Thyroid gland (tissue), 4 donors: ENCODE data around the gene FBXO24. TPM values are rescaled to one million over a fixed set of nuclear protein-coding genes. Genes with fewer than 3 reads are reported as not detected.

Experiments used
- DNase-seq, 2 donors: peaks; one replicate each; pipeline ENCODE4 v3.0.0-alpha.2; 2019
- H3K27ac ChIP-seq, 3 donors: fragments of 200-600 bp; sonication (generic); 1 replicate in 2 of 3; 2 replicates in 1 of 3; pipeline ENCODE4 v1.5.1; 2016 to 2019; ENCODE audit warnings: mild to moderate bottlenecking in 1 of 3, moderate library complexity in 1 of 3
- H3K27me3 ChIP-seq: fragments of 200-600 bp; sonication (generic); one replicate; pipeline ENCODE4 v1.5.1; 2019
- H3K36me3 ChIP-seq, 2 donors: fragments of 200-600 bp; sonication (generic); one replicate each; pipeline ENCODE4 v1.5.1; 2016 to 2019
- H3K4me1 ChIP-seq, 2 donors: fragments of 200-600 bp; sonication (generic); one replicate each; pipeline ENCODE4 v1.5.1; 2017 to 2019
- H3K4me3 ChIP-seq, 3 donors: fragments of 200-600 bp; sonication (generic); replicated peaks in 1 of 3; 1 replicate in 2 of 3; 2 replicates in 1 of 3; pipeline ENCODE4 v1.5.1; 2016; ENCODE audit warnings: mild to moderate bottlenecking in 1 of 3
- H3K9me3 ChIP-seq: fragments of 200-600 bp; sonication (generic); one replicate; pipeline ENCODE4 v1.5.1; 2017
- POLR2A ChIP-seq, 2 donors: fragments of 450-650 bp; IDR thresholded peaks; one replicate each; pipeline ENCODE4 v1.6.1; 2017; ENCODE audit warnings: antibody characterized with exemption in 2 of 2, mild to moderate bottlenecking in 2 of 2, moderate library complexity in 1 of 2
- WGBS, 2 donors: methylation state at CpG; one replicate each; pipeline ENCODE4 v1.1.5; 2017; 5-methylcytosine and 5-hydroxymethylcytosine counted together
- intact Hi-C: fragments of 100-400 bp; cut with DNase I; formaldehyde crosslinking; loops from one replicate; pipeline ENCODE4 v1.15.1; 2023
- total RNA-seq, 4 donors: library from RNA; depleted of rRNA; stranded (reverse); fragments of >200 nt; gene quantifications; one replicate each; pipeline ENCODE4 v1.2.3, GENCODE V29; 2016
- TF ChIP-seq, protein P1 (sequence below), 6 experiments: fragments of 200-600 bp in 3 of 6; fragments of 450-650 bp in 3 of 6; sonication (generic) in 3 of 6; IDR thresholded peaks; one replicate each; pipeline ENCODE4 v1.5.1; 2016 to 2019; ENCODE audit warnings: antibody characterized with exemption in 6 of 6, mild to moderate bottlenecking in 2 of 6, inconsistent platforms in 1 of 6, moderate library complexity in 1 of 6

The FBXO24 gene
- total RNA-seq, 4 donors from 2014 or later = 0.13 to 0.88 (median 0.50) TPM

DNA sequence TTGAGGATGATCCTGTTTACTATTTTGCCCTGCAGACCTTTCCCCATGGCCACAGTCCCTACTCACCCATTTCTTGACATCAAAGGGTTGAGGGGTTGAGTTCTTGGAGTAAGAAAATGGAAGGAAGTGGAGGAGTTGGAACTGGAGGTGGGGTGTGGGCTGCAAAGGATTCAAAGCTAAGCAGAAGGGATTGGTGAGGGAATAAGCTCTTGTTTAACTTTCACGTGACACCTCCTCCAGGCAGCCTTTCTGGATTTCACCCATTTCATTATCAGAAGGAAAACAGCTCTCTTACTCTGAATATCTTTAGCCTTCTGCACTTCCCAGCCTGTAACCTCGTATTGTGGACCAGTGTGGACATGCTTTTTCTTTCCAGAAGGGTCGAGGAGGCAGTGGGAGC is 39.9 kb downstream of the FBXO24 start:
- no peaks in the 10 kb centered on the region for H3K9me3 ChIP-seq
- H3K36me3 ChIP-seq = no peaks in the 10 kb centered on the region
- H3K27me3 ChIP-seq = no peaks in the 10 kb centered on the region
- TF ChIP-seq, protein P1, sequence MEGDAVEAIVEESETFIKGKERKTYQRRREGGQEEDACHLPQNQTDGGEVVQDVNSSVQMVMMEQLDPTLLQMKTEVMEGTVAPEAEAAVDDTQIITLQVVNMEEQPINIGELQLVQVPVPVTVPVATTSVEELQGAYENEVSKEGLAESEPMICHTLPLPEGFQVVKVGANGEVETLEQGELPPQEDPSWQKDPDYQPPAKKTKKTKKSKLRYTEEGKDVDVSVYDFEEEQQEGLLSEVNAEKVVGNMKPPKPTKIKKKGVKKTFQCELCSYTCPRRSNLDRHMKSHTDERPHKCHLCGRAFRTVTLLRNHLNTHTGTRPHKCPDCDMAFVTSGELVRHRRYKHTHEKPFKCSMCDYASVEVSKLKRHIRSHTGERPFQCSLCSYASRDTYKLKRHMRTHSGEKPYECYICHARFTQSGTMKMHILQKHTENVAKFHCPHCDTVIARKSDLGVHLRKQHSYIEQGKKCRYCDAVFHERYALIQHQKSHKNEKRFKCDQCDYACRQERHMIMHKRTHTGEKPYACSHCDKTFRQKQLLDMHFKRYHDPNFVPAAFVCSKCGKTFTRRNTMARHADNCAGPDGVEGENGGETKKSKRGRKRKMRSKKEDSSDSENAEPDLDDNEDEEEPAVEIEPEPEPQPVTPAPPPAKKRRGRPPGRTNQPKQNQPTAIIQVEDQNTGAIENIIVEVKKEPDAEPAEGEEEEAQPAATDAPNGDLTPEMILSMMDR (IDR thresholded peaks at IDR 0.05) = no peak
- TF ChIP-seq POLR2A (IDR thresholded peaks at IDR 0.05) = no peak
- H3K4me3 ChIP-seq = peak overlapping the region in 1 of 3 donors; percentile 10
- peaks cover 0 to 9% of the 10 kb centered on the region in 2 donors for H3K4me1 ChIP-seq
- 17 to 18% methylated on average over 3 of the region's 3 CpGs for whole genome bisulfite sequencing, 2 donors
- no peak overlapping the region for H3K27ac ChIP-seq
- no peak for DNase-seq
- intact Hi-C loops = no loop called here

DNA sequence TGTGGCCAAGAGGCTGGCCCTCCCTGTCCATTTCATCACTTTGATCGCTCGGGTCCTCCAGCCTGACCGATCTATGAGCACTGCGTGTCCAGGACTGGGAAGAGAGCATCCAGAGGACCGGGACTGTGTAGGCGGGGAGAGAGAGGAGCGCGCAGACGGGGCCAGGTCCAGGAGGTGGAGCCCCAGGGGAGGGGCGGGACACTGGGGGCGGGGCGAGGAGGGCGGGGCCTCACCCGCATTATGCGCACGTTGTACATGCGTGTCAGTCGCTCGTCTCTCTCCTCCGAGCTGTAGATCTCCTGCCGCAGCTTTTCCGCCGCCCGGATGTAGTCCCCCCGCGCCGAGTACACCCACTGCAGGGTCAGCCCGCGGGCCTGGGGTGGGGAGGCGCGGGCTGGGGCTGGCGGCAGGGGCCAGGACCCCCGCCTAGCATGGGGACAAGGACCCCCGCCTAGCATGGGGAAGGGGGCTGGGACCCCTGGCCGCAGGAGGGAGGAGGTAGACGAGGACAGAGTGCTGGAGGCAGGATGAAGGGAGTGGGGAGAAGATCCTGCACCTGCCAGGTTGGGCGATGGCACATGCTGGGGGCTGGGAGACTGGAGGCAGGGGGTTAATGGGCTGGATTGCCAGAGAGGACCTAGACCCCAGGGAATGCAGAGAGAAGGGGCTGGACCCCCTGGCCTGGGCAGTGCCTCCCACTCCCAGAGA is 40.6 kb downstream of the FBXO24 start:
- WGBS, 2 donors = 4 to 6% methylated on average over 12 to 37 of the region's 37 CpGs
- TF ChIP-seq POLR2A (IDR thresholded peaks at IDR 0.05) = no peak
- TF ChIP-seq, protein P1 (IDR thresholded peaks at IDR 0.05) = no peak

DNA sequence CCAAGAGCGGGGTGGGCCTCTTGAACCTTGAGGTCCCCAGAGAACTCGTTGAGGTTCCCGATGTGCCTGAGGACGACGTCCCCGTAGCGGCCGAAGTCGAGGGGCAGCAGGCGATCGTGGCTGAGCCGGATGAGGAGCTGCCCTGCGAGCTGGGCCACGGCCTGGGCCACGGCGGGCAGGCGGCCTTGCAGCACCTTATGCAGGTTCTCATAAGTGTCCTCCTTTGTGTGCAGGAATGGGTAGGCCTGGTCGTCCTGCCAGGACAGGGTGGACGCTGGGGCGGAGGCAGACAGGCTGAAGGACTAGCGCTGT is 41.1 kb downstream of the FBXO24 start:
- TF ChIP-seq, protein P1 (IDR thresholded peaks at IDR 0.05) = no peak
- no peak for TF ChIP-seq POLR2A (IDR thresholded peaks at IDR 0.05)
- intact Hi-C loops = no loop called here
- WGBS, 2 donors = 69 to 87% methylated on average over 18 to 20 of the region's 21 CpGs
- Histone ChIP-seq H3K9me3 (no peaks in the 10 kb centered on the region), H3K4me3 (no peak overlapping the region), H3K4me1 (peaks cover 0 to 9% of the 10 kb centered on the region in 2 donors), H3K27me3 (no peaks in the 10 kb centered on the region), H3K36me3 (no peaks in the 10 kb centered on the region), H3K27ac (no peak overlapping the region)
- no peak for DNase-seq

More for the DNA sequence above, 40.6 kb downstream of the FBXO24 start:
- Histone ChIP-seq H3K27ac (no peak overlapping the region), H3K4me3 (peak overlapping the region in 1 of 3 donors; percentile 10), H3K36me3 (no peaks in the 10 kb centered on the region), H3K27me3 (no peaks in the 10 kb centered on the region), H3K9me3 (no peaks in the 10 kb centered on the region), H3K4me1 (peaks cover 0 to 9% of the 10 kb centered on the region in 2 donors)
- peak; percentile 62 to 63 for DNase-seq
- intact Hi-C loops = no loop called here

DNA sequence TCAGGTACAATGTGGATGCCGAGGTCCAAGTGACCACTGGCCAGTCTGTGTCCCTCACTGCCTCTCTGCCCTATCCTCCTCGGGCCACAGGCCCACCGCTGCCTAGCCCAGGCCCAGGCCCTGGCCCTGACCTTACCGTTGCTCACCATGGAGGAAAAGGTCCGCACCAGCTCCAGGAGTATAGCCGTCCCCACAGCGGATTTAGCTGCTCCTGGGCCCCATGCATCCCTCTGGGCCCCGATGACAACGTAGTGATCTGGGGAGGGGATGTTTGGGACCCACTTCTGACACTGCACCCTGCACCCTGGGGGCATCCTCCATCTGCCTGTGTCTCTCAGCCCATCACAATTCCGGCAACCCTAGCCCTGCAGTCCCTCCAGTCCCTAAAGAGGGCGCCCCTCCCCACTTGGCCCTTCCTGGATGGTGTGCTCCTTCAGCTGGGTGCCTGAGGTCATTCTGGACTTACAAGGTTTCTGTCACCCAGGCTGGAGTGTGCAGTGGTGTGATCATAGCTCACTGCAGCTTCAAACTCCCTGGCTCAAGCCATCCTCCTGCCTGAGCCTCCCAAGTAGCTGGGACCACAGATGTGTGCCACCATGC is 43.1 kb downstream of the FBXO24 start:
- H3K27ac ChIP-seq = no peak overlapping the region
- TF ChIP-seq POLR2A (IDR thresholded peaks at IDR 0.05) = no peak
- TF ChIP-seq, protein P1 (IDR thresholded peaks at IDR 0.05) = peak in 1 of 6 experiments; percentile 6
- H3K36me3 ChIP-seq = no peaks in the 10 kb centered on the region
- peaks cover 7% of the 10 kb centered on the region for H3K27me3 ChIP-seq
- intact Hi-C loops = no loop called here
- DNase-seq = no peak
- no peak overlapping the region for H3K4me3 ChIP-seq
- peaks cover 6 to 17% of the 10 kb centered on the region in 2 donors for H3K4me1 ChIP-seq
- no peaks in the 10 kb centered on the region for H3K9me3 ChIP-seq
- 73 to 87% methylated on average over 7 to 11 of the region's 11 CpGs for WGBS, 2 donors

DNA sequence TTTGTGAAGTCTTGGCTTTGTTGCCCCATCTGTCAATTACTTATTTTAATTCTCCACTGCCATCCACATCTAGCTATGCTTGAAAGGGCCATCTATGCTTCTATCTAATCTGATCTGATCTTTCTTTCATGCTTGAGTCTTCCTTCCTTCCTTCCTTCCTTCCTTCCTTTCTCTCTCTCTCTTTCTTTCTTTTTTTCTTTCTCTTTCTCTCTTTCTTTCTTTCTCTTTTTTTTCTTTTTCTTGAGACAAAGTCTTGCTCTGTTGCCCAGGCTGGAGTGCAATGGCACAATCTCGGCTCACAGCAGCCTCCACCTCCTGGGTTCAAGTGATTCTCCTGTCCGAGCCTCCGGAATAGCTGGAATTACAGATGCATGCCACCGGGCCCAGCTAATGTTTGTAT is 43.9 kb downstream of the FBXO24 start:
- no peaks in the 10 kb centered on the region for H3K9me3 ChIP-seq
- H3K4me3 ChIP-seq = no peak overlapping the region
- no peak overlapping the region for H3K27ac ChIP-seq
- peaks cover 6 to 17% of the 10 kb centered on the region in 2 donors for H3K4me1 ChIP-seq
- WGBS, 2 donors = 91 to 96% methylated on average over 4 of the region's 4 CpGs
- TF ChIP-seq POLR2A (IDR thresholded peaks at IDR 0.05) = no peak
- TF ChIP-seq, protein P1 (IDR thresholded peaks at IDR 0.05) = no peak
- peaks cover 7% of the 10 kb centered on the region for H3K27me3 ChIP-seq
- no peaks in the 10 kb centered on the region for H3K36me3 ChIP-seq
- intact Hi-C loops = no loop called here
- DNase-seq = no peak
